Neutrophil (primary cell): ENCODE results near the gene IRS1.

Experiments
- H3K27ac ChIP-seq: fragments of 200-600 bp; sonication (generic); 2 replicates; pipeline ENCODE4 v1.5.1; 2016; ENCODE audit warnings: mild to moderate bottlenecking, moderate library complexity
- H3K27me3 ChIP-seq: fragments of 200-600 bp; sonication (generic); 2 replicates; pipeline ENCODE4 v1.6.0; 2016; ENCODE audit warnings: mild to moderate bottlenecking
- H3K36me3 ChIP-seq: fragments of 200-600 bp; sonication (generic); 2 replicates; pipeline ENCODE4 v1.5.1; 2017
- H3K4me1 ChIP-seq, 2 experiments: fragments of 200-600 bp in 1 of 2; sonication (generic) in 1 of 2; 1 replicate in 1 of 2; 2 replicates in 1 of 2; pipeline versions ENCODE4 v1.5.1 to v1.6.1; 2013 to 2016; ENCODE audit warnings: low read depth in 1 of 2, low read length in 1 of 2, mild to moderate bottlenecking in 1 of 2, moderate library complexity in 1 of 2; ENCODE audit not compliant: control insufficient read depth in 1 of 2, insufficient read depth in 1 of 2
- H3K4me3 ChIP-seq, 2 experiments: fragments of 200-600 bp in 1 of 2; sonication (generic) in 1 of 2; 1 replicate in 1 of 2; 2 replicates in 1 of 2; pipeline ENCODE4 v1.5.1; 2013 to 2016; ENCODE audit warnings: low read depth in 1 of 2, low read length in 1 of 2, mild to moderate bottlenecking in 1 of 2, moderate library complexity in 1 of 2
- H3K9me3 ChIP-seq: fragments of 200-600 bp; sonication (generic); 2 replicates; pipeline ENCODE4 v1.5.1; 2016
- TF ChIP-seq, protein P1 (sequence below): fragments of 200-600 bp; sonication (generic); IDR thresholded peaks from 2 replicates; pipeline ENCODE4 v1.5.1; 2016; ENCODE audit warnings: antibody characterized with exemption

IRS1 gene

DNA sequence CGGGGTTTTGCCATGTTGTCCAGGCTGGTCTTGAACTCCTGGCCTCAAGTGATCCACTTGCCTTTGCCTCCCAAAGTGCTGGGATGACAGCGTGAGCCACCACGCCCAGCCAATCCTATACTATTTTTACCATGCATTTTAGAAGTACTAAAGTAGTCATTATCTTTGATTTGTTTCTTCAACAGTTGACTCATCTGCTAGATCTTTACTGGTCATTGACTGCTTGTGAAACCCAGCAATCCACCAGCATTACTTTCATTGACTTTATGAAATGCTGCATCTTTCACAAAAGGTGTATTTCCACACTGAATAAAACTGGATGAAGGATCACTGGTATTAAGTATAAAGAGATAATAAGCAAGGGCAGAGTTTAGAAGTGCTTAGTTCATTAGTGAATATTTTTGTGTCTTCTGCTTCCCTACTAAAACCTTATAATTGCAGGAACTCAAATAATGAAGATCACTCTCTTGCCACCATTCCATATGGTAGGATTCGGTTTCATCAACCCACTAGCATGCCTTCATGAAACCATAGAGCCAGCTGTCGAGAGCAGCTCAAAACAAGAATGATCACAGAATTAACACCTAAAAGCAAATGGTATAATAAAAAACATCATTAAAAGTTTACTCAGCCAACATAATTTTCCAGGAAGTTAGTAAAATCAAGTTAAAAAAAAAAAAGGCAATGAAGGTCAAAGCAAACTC lies 33.1 kb downstream of the IRS1 start:
- TF ChIP-seq, protein P1, sequence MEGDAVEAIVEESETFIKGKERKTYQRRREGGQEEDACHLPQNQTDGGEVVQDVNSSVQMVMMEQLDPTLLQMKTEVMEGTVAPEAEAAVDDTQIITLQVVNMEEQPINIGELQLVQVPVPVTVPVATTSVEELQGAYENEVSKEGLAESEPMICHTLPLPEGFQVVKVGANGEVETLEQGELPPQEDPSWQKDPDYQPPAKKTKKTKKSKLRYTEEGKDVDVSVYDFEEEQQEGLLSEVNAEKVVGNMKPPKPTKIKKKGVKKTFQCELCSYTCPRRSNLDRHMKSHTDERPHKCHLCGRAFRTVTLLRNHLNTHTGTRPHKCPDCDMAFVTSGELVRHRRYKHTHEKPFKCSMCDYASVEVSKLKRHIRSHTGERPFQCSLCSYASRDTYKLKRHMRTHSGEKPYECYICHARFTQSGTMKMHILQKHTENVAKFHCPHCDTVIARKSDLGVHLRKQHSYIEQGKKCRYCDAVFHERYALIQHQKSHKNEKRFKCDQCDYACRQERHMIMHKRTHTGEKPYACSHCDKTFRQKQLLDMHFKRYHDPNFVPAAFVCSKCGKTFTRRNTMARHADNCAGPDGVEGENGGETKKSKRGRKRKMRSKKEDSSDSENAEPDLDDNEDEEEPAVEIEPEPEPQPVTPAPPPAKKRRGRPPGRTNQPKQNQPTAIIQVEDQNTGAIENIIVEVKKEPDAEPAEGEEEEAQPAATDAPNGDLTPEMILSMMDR = no peak

DNA sequence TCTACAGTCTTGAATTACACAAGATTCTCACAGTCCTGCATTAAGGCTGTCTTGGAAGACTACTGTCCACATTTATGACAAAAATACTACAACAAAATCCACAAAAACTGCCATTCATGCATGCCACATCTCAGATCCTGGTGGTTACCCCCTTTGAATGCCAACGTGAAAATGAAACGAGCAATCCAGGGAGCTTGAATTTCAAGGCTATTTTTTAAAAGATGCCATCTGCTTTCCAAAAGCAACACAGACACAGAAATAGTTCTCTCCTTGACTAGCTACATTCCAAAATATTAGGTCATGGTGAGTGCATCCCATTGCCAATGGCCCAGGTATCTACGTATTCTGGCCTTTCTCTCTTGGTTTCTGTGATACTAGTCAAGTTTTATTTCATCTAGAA lies 36.3 kb downstream of the IRS1 start:
- Histone ChIP-seq H3K36me3 (no peaks in the 10 kb centered on the region), H3K27ac (no peak overlapping the region), H3K4me3 (no peak overlapping the region), H3K4me1 (no peaks in the 10 kb centered on the region), H3K9me3 (no peaks in the 10 kb centered on the region), H3K27me3 (peaks cover 4% of the 10 kb centered on the region)
- TF ChIP-seq, protein P1 = no peak

More for the DNA sequence above, 33.1 kb downstream of the IRS1 start:
- no peaks in the 10 kb centered on the region for H3K36me3 ChIP-seq
- no peak overlapping the region for H3K27ac ChIP-seq
- H3K4me1 ChIP-seq = no peaks in the 10 kb centered on the region
- no peak overlapping the region for H3K4me3 ChIP-seq
- H3K9me3 ChIP-seq = no peaks in the 10 kb centered on the region
- H3K27me3 ChIP-seq = peaks cover 7% of the 10 kb centered on the region

DNA sequence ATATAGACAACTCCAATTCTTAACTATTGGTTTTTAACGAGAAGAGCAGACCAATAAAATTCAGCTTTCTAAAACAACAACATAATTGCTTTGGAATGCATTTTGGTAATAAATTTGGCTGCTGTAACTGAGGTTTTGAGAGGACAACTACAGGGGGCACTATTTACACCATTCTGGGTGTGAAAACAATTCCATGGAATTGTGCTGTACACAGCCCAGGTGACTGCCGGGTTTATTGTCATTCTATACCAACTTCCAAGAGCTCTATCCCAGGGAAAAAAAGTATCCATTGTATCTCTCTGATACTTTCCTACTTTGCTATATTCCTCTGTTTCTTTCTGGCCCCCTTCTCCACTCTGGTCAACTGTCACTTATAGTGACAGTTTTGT lies 38.4 kb downstream of the IRS1 start:
- Histone ChIP-seq H3K9me3 (no peaks in the 10 kb centered on the region), H3K4me3 (no peak overlapping the region), H3K27ac (no peak overlapping the region), H3K4me1 (no peaks in the 10 kb centered on the region), H3K27me3 (peaks cover 4% of the 10 kb centered on the region), H3K36me3 (no peaks in the 10 kb centered on the region)
- TF ChIP-seq, protein P1 = no peak

DNA sequence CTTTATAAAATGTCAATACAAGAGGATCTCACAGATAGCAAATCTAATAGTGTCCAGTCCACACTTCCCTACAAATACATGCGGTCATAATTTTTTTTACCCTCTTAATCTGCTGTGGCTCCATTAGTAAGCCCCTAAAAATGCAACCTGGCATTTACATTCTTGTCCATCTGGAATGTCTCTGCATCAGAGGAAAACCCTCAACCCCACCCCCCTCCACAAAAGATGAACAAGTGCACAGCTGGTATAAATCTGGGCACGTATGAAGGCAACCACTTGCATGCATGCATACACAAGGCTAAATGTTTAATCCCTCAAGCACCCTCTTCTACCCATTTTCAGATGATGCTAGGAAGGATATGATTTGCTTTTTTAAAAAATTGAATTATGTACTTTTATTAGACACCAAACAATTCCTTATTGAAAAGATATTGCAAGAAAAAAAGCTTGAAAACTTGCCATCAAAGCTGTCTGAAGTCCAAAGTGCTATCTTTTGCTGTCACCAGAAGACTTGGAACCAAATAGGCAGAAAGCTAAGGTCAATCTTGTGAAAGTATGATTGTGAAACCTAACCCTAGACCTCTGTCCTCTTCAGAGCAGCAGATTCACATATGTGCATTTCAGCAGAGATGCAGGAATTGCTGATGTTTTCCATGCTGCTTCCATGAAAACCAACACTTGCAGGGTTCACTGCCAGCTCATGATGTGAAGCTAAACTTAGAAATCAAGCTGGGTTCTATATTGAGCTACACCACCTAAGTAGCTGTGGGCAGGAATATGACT lies 39.0 kb downstream of the IRS1 start:
- peaks cover 4% of the 10 kb centered on the region for H3K27me3 ChIP-seq
- no peaks in the 10 kb centered on the region for H3K4me1 ChIP-seq
- H3K27ac ChIP-seq = no peak overlapping the region
- H3K36me3 ChIP-seq = no peaks in the 10 kb centered on the region
- no peak overlapping the region for H3K4me3 ChIP-seq
- no peaks in the 10 kb centered on the region for H3K9me3 ChIP-seq
- TF ChIP-seq, protein P1 = no peak

DNA sequence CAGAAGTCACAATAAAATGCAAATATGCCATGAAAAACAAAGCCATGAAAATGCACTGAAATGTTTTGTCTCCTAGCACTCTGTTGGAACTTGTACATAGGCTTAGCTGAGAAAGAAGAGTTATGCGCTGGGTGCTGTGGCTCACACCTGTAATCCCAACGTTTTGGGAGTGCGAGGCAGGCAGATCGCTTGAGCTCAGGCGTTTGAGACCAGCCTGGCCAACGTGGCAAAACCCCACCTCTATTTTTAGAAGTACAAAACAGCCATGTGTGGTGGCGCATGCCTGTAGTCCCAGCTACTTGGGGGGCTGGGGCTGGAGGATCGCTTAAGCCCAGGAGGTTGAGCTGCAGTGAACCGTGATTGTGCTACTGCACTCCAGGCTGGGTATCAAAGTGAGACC lies 39.9 kb downstream of the IRS1 start:
- no peak overlapping the region for H3K4me3 ChIP-seq
- no peak overlapping the region for H3K27ac ChIP-seq
- no peaks in the 10 kb centered on the region for H3K36me3 ChIP-seq

More for the DNA sequence above, 39.9 kb downstream of the IRS1 start:
- TF ChIP-seq, protein P1 = no peak
- Histone ChIP-seq H3K27me3 (peaks cover 4% of the 10 kb centered on the region), H3K4me1 (no peaks in the 10 kb centered on the region), H3K9me3 (no peaks in the 10 kb centered on the region)
